H9 (cell line): Measurements from ENCODE around the gene FPGS. TPM values are rescaled to one million over a fixed set of nuclear protein-coding genes. Genes with fewer than 3 reads are reported as not detected.

Experiments used
- DNase-seq: peaks from one replicate; pipeline ENCODE4 v3.0.0-alpha.2; 2017
- H2AFZ ChIP-seq: one replicate; pipeline ENCODE4 v1.6.1; 2013; ENCODE audit warnings: mild to moderate bottlenecking, low read length, control low read depth, moderate library complexity
- H2AK5ac ChIP-seq: 2 replicates; pipeline ENCODE4 v1.6.1; 2013; ENCODE audit warnings: low read length, control low read depth, mixed read lengths; ENCODE audit not compliant: insufficient read length
- H2BK120ac ChIP-seq: one replicate; pipeline ENCODE4 v1.6.1; 2013; ENCODE audit warnings: low read depth, mild to moderate bottlenecking, low read length, control low read depth, inconsistent platforms; ENCODE audit not compliant: poor library complexity, severe bottlenecking
- H2BK12ac ChIP-seq: 2 replicates; pipeline ENCODE4 v1.6.1; 2013; ENCODE audit warnings: low read length, control low read depth, mixed read lengths, low read depth; ENCODE audit not compliant: insufficient read length
- H2BK15ac ChIP-seq: 2 replicates; pipeline ENCODE4 v1.6.1; 2013; ENCODE audit warnings: low read depth, low read length, control low read depth
- H2BK20ac ChIP-seq: one replicate; pipeline ENCODE4 v1.6.1; 2013; ENCODE audit warnings: low read depth, mild to moderate bottlenecking, low read length, control low read depth, inconsistent platforms; ENCODE audit not compliant: poor library complexity, severe bottlenecking
- H2BK5ac ChIP-seq: 2 replicates; pipeline ENCODE4 v1.6.1; 2013; ENCODE audit warnings: low read length, control low read depth, mixed read lengths; ENCODE audit not compliant: insufficient read length
- H3K14ac ChIP-seq: 2 replicates; pipeline ENCODE4 v1.6.1; 2013; ENCODE audit warnings: low read length, control low read depth; ENCODE audit not compliant: insufficient read depth
- H3K18ac ChIP-seq: 2 replicates; pipeline ENCODE4 v1.6.1; 2013; ENCODE audit warnings: low read depth, mild to moderate bottlenecking, mixed read lengths, low read length, control low read depth; ENCODE audit not compliant: insufficient read length
- H3K23ac ChIP-seq: 2 replicates; pipeline ENCODE4 v1.6.1; 2013; ENCODE audit warnings: low read length, control low read depth, mixed read lengths, low read depth; ENCODE audit not compliant: insufficient read length
- H3K23me2 ChIP-seq: 2 replicates; pipeline ENCODE4 v1.6.1; 2013; ENCODE audit warnings: low read depth, mild to moderate bottlenecking, mixed read lengths, low read length, control low read depth; ENCODE audit not compliant: insufficient read length, poor library complexity, severe bottlenecking
- H3K27ac ChIP-seq: 2 replicates; pipeline ENCODE4 v1.5.1; 2013; ENCODE audit warnings: low read length, control low read depth, mixed read lengths, low read depth; ENCODE audit not compliant: insufficient read length
- H3K27me3 ChIP-seq: 2 replicates; pipeline ENCODE4 v1.6.1; 2013; ENCODE audit warnings: low read length, control low read depth, inconsistent platforms; ENCODE audit not compliant: insufficient read depth
- H3K4ac ChIP-seq: 2 replicates; pipeline ENCODE4 v1.6.1; 2013; ENCODE audit warnings: low read depth, mild to moderate bottlenecking, control low read depth, inconsistent platforms, low read length, moderate library complexity
- H3K4me1 ChIP-seq: 2 replicates; pipeline ENCODE4 v1.6.1; 2013; ENCODE audit warnings: low read length, control low read depth, inconsistent platforms; ENCODE audit not compliant: insufficient read depth
- H3K4me2 ChIP-seq: 2 replicates; pipeline ENCODE4 v1.6.1; 2013; ENCODE audit warnings: low read length, control low read depth, mixed read lengths; ENCODE audit not compliant: insufficient read length, insufficient read depth
- H3K56ac ChIP-seq: 2 replicates; pipeline ENCODE4 v1.6.1; 2013; ENCODE audit warnings: low read depth, mild to moderate bottlenecking, mixed read lengths, low read length, control low read depth; ENCODE audit not compliant: insufficient read length
- H3K79me1 ChIP-seq: 2 replicates; pipeline ENCODE4 v1.6.1; 2013; ENCODE audit warnings: low read depth, mild to moderate bottlenecking, moderate library complexity, low read length, control low read depth, inconsistent platforms; ENCODE audit not compliant: insufficient read depth, poor library complexity, severe bottlenecking
- H3K79me2 ChIP-seq: 2 replicates; pipeline ENCODE4 v1.6.1; 2013; ENCODE audit warnings: low read length, control low read depth, inconsistent platforms; ENCODE audit not compliant: insufficient read depth
- H3K9ac ChIP-seq: 2 replicates; pipeline ENCODE4 v1.6.1; 2013; ENCODE audit warnings: low read length, control low read depth, mixed read lengths; ENCODE audit not compliant: insufficient read length; ENCODE audit errors: extremely low read depth
- H3K9me3 ChIP-seq: one replicate; pipeline ENCODE4 v1.6.1; 2013; ENCODE audit warnings: low read depth, low read length, inconsistent platforms; ENCODE audit not compliant: control insufficient read depth
- H3T11ph ChIP-seq: one replicate; pipeline ENCODE4 v1.6.1; 2013; ENCODE audit warnings: mild to moderate bottlenecking, low read length, control low read depth, inconsistent platforms
- H4K20me1 ChIP-seq: one replicate; pipeline ENCODE4 v1.6.1; 2013; ENCODE audit not compliant: control insufficient read depth, insufficient read length, insufficient read depth
- H4K5ac ChIP-seq: 2 replicates; pipeline ENCODE4 v1.6.1; 2013; ENCODE audit warnings: low read depth, mild to moderate bottlenecking, mixed read lengths, low read length, control low read depth; ENCODE audit not compliant: insufficient read length
- H4K8ac ChIP-seq: replicated peaks from 2 replicates; pipeline ENCODE4 v1.6.1; 2013; ENCODE audit warnings: low read length, control low read depth, mixed read lengths, low read depth; ENCODE audit not compliant: insufficient read length
- H4K91ac ChIP-seq: 2 replicates; pipeline ENCODE4 v1.6.1; 2013; ENCODE audit warnings: low read depth, mild to moderate bottlenecking, moderate library complexity, mixed read lengths, low read length, control low read depth; ENCODE audit not compliant: insufficient read length
- H3K27ac Mint-ChIP-seq, 3 experiments: 2 replicates in 2 of 3; 3 replicates in 1 of 3; pipeline ENCODE4 v1.8.0; 2020 to 2021; ENCODE audit warnings: mixed read lengths in 3 of 3, mild to moderate bottlenecking in 1 of 3, moderate library complexity in 1 of 3
- H3K27me3 Mint-ChIP-seq: 2 replicates; pipeline ENCODE4 v1.8.0; 2021; ENCODE audit warnings: low read depth, mild to moderate bottlenecking, moderate library complexity, mixed read lengths
- H3K36me3 Mint-ChIP-seq, 3 experiments: 2 replicates in 2 of 3; 3 replicates in 1 of 3; pipeline ENCODE4 v1.8.0; 2020 to 2021; ENCODE audit warnings: low read depth in 3 of 3, mixed read lengths in 3 of 3; ENCODE audit not compliant: insufficient read depth in 1 of 3
- H3K4me1 Mint-ChIP-seq, 2 experiments: 2 replicates each; pipeline ENCODE4 v1.8.0; 2020; ENCODE audit warnings: mixed read lengths in 2 of 2
- H3K4me3 Mint-ChIP-seq, 2 experiments: 2 replicates in 1 of 2; 3 replicates in 1 of 2; pipeline ENCODE4 v1.8.0; 2020 to 2021; ENCODE audit warnings: mild to moderate bottlenecking in 2 of 2, mixed read lengths in 2 of 2, moderate library complexity in 1 of 2
- H3K9me3 Mint-ChIP-seq, 2 experiments: 2 replicates in 1 of 2; 3 replicates in 1 of 2; pipeline ENCODE4 v1.8.0; 2020; ENCODE audit warnings: mild to moderate bottlenecking in 2 of 2, mixed read lengths in 2 of 2, moderate library complexity in 1 of 2
- WGBS: extraction: QIAGEN DNeasy Blood & Tissue Kit; methylation state at CpG from one replicate; pipeline ENCODE4 v1.1.7; 2013; ENCODE audit warnings: missing lambda C conversion rate, low lambda C conversion rate, mixed read lengths; ENCODE audit not compliant: insufficient read length; ENCODE audit errors: extremely low coverage; 5-methylcytosine and 5-hydroxymethylcytosine counted together
- total RNA-seq: library from RNA; stranded (reverse); gene quantifications from 2 replicates; pipeline ENCODE4 v1.2.1, GENCODE V29; 2021
- TF ChIP-seq, protein P1 (sequence below): fragments of 200-600 bp; sonication (generic); conservative IDR thresholded peaks from 3 replicates; pipeline ENCODE4 v1.8.0; 2021; ENCODE audit warnings: antibody characterized with exemption, mild to moderate bottlenecking

The FPGS gene
- total RNA-seq, 1 experiment from 2014 or later = 68.4 TPM

DNA sequence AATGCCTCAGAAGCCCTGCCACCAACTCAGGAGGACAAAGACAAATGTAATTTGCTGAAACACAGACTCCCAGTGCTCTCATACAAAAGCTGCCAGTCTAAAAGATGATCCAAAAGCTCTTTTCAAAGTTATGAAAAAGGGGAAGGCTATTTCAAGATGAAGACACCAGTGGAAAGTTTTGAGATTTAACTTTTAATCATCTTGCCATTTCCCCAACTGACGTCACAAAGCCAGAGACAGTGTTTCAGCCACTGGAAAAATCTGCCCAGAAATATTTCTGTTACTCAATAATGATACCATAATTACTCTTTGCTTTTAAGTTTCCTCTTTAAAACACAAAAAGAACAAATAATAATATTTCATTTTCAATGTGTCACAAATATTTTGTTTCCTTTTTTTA is 30.9 kb downstream of the FPGS start:
- H4K5ac ChIP-seq = no peak overlapping the region
- no peak overlapping the region for H3K27ac ChIP-seq
- no peak overlapping the region for H2AFZ ChIP-seq
- no peak overlapping the region for H4K8ac ChIP-seq
- H3K79me1 ChIP-seq = no peaks in the 10 kb centered on the region
- no peaks in the 10 kb centered on the region; the same call in 1 of the 2 replicates for H3K4me1 ChIP-seq
- H3K4me2 ChIP-seq = no peak overlapping the region
- H2BK15ac ChIP-seq = no peak overlapping the region
- no peak overlapping the region for H3K27ac Mint-ChIP-seq
- H2BK5ac ChIP-seq = no peak overlapping the region
- no peaks in the 10 kb centered on the region for H3K9me3 Mint-ChIP-seq
- no peaks in the 10 kb centered on the region for H3K79me2 ChIP-seq
- no peak overlapping the region for H3T11ph ChIP-seq
- H2AK5ac ChIP-seq = no peak overlapping the region
- TF ChIP-seq, protein P1, sequence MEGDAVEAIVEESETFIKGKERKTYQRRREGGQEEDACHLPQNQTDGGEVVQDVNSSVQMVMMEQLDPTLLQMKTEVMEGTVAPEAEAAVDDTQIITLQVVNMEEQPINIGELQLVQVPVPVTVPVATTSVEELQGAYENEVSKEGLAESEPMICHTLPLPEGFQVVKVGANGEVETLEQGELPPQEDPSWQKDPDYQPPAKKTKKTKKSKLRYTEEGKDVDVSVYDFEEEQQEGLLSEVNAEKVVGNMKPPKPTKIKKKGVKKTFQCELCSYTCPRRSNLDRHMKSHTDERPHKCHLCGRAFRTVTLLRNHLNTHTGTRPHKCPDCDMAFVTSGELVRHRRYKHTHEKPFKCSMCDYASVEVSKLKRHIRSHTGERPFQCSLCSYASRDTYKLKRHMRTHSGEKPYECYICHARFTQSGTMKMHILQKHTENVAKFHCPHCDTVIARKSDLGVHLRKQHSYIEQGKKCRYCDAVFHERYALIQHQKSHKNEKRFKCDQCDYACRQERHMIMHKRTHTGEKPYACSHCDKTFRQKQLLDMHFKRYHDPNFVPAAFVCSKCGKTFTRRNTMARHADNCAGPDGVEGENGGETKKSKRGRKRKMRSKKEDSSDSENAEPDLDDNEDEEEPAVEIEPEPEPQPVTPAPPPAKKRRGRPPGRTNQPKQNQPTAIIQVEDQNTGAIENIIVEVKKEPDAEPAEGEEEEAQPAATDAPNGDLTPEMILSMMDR = no peak
- peaks cover 7 to 25% of the 10 kb centered on the region in 2 experiments for H3K4me1 Mint-ChIP-seq
- no peaks in the 10 kb centered on the region; a peak in 1 of 7 replicates for H3K36me3 Mint-ChIP-seq
- H3K14ac ChIP-seq = no peak overlapping the region
- no peak overlapping the region for H3K56ac ChIP-seq
- no peak overlapping the region for H4K91ac ChIP-seq
- DNase-seq = no peak
- H3K23me2 ChIP-seq = peaks cover 2% of the 10 kb centered on the region
- H3K27me3 ChIP-seq = no peaks in the 10 kb centered on the region
- H4K20me1 ChIP-seq = no peaks in the 10 kb centered on the region
- H3K23ac ChIP-seq = no peak overlapping the region
- no peak overlapping the region for H3K4ac ChIP-seq
- H2BK120ac ChIP-seq = no peak overlapping the region
- H3K9me3 ChIP-seq = no peaks in the 10 kb centered on the region
- H2BK12ac ChIP-seq = no peak overlapping the region
- WGBS = no CpG with 5 or more reads among the region's 1 CpG
- H3K4me3 Mint-ChIP-seq = no peak overlapping the region
- H3K9ac ChIP-seq = no peak overlapping the region
- H2BK20ac ChIP-seq = no peak overlapping the region
- no peaks in the 10 kb centered on the region for H3K27me3 Mint-ChIP-seq
- no peak overlapping the region for H3K18ac ChIP-seq
